Measurements from ENCODE around the gene RACK1.

Gene RACK1

DNA sequence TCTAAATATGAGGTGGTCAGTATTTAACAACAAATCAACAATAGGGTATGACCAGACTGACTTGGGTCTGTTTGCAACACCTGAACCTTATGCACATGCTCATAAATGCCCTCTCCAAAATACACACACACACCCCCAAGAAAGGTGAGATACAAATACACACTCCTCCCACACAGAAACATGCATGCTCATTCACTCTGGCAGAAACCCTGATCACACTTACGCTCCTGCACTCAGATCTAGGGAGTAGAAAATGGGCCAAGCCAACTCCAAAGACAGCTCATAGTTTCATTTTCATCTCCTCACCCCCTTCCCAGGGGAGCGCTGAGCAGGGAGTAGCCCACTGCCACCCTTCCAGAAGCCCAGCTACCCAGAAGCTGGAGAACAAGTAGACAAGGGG lies 50.0 kb downstream of the RACK1 start:
- DNase-seq: no peak

DNA sequence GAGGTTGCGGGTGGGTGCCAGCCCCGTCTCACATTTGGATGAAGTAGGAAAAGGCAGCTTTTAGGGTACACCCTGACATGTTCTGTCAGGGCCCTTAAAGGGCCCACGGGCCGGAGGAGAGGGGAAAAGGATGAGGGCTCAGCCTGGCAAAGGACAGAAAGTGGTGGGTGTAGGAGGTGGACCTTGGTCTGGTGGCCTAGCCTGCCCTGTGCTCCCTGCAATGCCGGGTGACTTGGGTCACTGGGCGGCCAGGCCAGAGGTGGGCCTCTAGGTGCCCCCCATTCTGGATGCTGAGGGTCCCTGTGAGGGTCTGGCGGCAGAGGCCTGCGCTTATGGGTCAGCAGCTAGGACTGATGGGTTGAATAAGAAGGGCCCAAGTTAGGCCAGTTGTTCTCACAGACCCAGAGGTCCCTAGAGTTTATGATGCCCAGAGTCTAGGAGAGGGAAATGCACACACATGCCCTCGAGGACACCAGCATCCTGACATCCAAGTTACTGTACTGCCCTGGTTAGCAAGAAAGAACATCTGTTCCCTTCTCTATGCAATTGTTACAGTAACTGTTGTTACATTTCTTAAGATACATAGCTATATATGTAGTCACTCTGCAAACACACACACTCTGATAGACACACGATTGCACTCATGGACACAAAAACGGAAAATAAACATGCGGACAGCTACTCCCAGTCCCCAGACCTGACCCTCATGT lies 51.2 kb downstream of the RACK1 start:
- no peak for DNase-seq

DNA sequence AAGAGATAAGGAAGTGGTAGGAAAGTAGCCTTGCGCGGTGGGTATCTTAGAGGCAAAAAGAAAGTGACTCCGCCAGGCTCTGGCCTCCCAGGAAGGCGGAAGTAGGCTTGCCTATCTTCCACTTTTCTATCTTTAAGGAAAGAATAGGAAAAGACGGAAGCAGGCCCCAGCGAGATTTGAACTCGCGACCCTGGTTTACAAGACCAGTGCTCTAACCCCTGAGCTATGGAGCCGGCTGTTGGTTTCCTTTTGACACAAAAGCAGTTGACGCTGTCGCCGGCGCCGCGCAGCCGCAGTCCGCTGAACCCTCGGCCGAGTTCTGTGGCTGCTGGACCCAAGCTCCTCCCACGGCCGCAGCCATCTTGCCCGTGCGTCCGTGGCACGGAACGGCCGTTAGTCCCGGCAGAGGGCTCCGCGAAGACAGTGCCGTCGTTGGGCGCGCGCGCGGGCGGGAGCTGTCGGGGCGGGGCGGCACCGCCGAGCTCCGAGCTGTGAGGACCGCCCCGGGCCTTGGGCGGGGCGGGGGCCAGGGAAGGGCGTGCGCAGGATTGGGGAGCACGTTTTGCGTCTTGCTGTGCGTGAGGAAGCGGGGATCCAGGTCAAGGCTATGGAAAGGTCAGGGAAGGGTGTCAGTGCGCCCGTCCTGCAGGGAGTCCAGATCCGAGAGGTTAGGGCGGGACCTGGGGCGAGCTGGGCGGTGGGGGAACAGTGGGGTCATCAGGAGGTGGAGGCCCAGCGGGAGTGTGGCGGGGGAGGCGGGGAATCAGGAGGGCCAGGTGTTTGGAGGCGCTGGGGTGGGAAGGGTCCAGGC lies 52.0 kb downstream of the RACK1 start:
- DNase-seq: no peak

DNA sequence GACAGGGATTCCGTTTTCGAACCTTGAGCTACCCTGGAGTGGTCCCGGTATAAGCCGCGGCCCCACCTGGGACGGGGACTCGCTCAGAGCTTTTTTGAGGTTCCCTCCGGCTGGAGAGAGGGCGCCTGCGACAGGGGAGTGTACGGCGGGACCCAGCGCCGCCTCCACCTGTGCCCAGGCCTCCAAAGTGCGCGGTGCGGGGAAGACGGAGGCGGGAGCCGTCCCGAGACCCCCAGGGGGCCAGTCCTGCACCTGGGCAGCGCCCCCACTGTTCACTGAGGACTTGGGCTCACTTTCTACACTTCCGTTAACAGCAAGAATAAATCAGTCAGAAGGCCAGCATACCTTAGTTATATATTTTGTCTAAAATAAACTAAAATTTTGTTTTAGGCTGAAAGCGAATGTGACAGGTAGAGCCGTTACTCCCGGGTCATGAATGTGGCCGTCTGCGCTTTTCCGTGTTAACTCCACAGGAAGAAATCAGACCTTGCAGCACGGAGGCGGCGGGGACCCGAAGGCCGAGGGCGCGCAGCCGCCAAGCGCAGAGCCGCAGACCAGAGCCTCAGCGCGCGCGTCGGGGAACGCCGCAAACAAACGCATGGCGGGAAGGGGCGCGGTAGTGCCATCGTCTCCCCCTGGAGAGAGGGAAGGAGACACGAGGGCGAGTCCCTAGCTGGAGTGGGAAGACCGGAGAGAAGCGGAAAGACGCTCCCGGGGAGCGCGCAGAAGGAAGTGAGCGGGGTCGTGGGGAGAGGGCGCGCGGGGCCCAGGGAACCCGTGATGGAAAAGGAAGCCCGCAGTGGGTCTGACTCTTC lies 52.8 kb downstream of the RACK1 start:
- DNase-seq: no peak

DNA sequence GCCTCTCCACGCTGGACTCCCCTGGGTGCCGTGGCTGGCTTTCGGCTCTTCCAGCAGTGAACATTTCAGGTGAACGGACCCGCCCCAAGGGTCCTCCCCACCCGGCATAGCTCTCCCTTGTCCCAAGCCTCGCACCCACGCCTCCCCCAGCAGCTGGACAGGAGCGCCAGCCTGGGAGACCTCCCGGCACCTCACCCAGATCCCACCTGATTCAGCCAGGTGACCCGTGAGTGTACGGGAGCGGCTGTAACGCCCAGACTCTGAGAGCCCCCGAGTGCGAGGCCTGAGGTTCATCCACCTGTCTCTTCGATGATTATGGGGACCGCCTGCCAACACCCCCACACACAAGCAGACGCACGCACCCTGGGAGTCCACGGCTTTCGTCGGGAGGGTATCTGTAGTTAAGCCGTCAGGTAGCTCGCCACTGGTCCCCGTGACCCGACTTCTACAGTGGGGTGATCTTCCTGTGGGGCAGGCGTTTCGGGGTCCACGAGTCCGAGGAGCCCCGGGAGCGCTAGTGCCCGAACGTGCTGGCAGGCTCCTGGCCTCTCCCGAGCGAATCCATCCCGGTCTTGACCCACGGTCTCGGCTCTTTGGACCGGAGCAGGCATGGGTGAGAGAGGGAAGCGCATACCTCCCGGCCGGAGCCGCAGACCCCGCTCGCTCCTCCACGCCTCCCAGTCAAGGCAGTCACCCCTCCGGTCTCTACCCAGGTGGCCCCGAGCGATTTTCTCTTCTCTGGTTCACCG lies 53.6 kb downstream of the RACK1 start:
- no peak for DNase-seq

DNA sequence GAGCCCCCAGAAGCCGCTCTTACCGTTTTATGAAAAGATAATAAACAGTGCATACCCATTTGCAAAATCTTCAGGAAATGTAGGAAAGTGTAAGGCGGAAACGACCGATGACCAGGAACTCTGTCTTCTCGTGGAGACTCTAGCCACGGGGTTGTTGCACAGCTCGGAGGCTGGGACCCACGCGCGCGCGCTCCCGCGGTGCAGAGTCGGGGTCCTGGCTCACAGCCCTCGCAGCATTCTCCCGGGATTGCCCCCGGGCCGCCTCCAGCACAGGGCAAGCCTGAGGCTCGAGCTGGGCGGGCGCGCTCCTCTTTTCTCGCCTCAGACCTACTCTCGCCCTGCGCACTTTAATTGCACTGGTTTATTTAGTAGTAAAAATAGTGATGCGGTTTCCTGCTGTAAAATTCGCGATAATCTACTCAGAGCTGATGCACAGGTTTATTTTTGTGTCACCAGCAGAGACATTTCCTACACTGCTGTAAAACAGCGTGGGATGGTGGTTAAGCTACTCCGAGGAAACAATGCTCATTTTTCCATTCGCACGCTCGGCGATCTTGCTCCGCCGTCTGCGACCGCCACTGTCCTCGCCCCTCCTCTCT lies 54.2 kb downstream of the RACK1 start:
- no peak for DNase-seq

DNA sequence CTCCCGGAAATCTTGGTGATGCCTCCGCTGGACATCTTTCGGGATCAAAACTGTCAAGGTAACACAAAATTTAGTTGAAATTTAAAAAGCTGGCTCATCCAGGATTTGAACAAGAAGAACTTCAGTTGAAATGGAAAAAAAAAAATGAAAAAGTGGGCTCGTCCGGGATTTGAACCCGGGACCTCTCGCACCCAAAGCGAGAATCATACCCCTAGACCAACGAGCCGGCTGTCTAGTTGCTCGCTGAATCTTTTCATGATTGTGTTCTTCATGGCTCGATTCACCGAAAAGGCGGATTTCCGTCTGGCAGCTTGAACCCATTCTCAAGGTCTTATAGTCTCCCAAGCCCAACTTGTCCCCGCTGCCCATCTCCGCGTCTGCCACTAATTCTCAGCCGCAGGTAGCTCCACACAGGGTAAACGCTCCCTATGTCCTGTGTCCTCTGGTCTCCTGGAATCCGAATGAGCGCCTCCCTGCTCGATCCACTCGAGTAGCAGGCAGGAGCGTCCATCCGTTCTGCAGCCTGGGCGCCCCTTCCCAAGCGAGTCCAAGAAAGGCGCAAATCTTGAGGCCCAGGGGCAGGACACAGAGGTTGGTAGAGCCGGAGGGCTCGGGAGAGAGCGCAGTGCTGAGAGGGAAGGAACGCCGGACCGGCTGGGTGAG lies 54.9 kb downstream of the RACK1 start:
- no peak for DNase-seq

DNA sequence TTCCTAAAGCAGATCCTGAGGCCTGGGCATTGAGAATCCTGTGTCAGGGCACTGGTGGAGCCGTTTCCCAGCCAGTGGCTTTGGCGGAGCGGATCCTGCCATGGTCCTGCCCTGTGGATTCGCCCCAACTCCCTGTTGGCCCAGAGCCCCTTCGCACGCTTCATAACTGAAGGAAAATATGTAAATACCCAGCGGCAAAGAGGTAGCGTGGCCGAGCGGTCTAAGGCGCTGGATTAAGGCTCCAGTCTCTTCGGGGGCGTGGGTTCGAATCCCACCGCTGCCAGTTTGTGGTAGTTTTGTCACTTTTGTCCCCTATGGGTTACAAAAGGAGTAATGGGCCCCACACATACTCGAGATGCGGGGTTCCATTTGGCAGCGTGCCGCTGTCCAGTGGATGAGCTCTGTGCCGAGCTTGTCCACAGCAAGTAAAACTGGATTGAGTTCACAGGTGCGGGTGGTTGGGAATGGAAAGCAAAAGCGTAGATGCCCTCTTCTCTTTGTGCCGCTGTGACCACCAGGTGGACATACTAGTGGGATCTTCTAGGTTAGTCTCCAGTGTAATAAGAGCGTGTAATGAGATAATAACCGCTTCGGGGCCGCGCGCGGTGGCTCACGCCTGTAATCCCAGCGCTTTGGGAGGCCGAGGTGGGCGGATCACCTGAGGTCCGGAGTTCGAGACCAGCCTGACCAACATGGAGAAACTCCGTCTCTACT lies 56.0 kb downstream of the RACK1 start:
- no peak for DNase-seq

DNA sequence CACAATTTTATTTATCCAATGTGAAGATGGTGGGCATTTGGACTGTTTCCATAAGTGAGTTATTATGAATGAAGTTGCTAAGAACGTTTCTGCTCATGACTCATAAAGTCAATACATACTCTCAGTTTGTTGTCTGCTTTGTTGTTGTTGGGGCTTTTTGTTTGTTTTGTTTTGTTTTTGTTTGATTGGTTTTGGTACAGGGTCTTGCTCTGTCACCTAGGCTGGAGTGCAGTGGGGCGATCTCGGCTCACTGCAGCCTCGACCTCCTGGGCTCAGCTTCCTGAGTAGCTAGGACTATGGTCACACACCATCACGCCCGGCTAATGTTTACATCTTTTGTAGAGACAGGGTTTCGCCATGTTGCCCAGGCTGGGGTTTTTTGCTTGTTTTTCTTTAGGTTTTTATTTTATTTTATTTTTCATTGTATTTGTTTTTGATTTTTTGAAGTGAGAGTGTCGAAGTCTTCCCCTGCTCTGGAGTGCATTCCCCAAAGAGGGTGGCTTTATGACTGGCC lies 56.7 kb downstream of the RACK1 start:
- no peak for DNase-seq

Measured in DMS53 (cell line).